Thyroid gland (tissue), 4 donors: ENCODE data around the gene RPTOR. TPM values are rescaled to one million over a fixed set of nuclear protein-coding genes. Genes with fewer than 3 reads are reported as not detected.

ENCODE experiments used
- DNase-seq, 2 donors: peaks; one replicate each; pipeline ENCODE4 v3.0.0-alpha.2; 2019
- H3K27ac ChIP-seq, 3 donors: fragments of 200-600 bp; sonication (generic); 1 replicate in 2 of 3; 2 replicates in 1 of 3; pipeline ENCODE4 v1.5.1; 2016 to 2019; ENCODE audit warnings: mild to moderate bottlenecking in 1 of 3, moderate library complexity in 1 of 3
- H3K27me3 ChIP-seq: fragments of 200-600 bp; sonication (generic); one replicate; pipeline ENCODE4 v1.5.1; 2019
- H3K36me3 ChIP-seq, 2 donors: fragments of 200-600 bp; sonication (generic); one replicate each; pipeline ENCODE4 v1.5.1; 2016 to 2019
- H3K4me1 ChIP-seq, 2 donors: fragments of 200-600 bp; sonication (generic); one replicate each; pipeline ENCODE4 v1.5.1; 2017 to 2019
- H3K4me3 ChIP-seq, 3 donors: fragments of 200-600 bp; sonication (generic); replicated peaks in 1 of 3; 1 replicate in 2 of 3; 2 replicates in 1 of 3; pipeline ENCODE4 v1.5.1; 2016; ENCODE audit warnings: mild to moderate bottlenecking in 1 of 3
- H3K9me3 ChIP-seq: fragments of 200-600 bp; sonication (generic); one replicate; pipeline ENCODE4 v1.5.1; 2017
- CTCF ChIP-seq, 6 experiments: fragments of 200-600 bp in 3 of 6; fragments of 450-650 bp in 3 of 6; sonication (generic) in 3 of 6; IDR thresholded peaks; one replicate each; pipeline ENCODE4 v1.5.1; 2016 to 2019; ENCODE audit warnings: antibody characterized with exemption in 6 of 6, mild to moderate bottlenecking in 2 of 6, inconsistent platforms in 1 of 6, moderate library complexity in 1 of 6
- POLR2A ChIP-seq, 2 donors: fragments of 450-650 bp; IDR thresholded peaks; one replicate each; pipeline ENCODE4 v1.6.1; 2017; ENCODE audit warnings: antibody characterized with exemption in 2 of 2, mild to moderate bottlenecking in 2 of 2, moderate library complexity in 1 of 2
- WGBS, 2 donors: methylation state at CpG; one replicate each; pipeline ENCODE4 v1.1.5; 2017; 5-methylcytosine and 5-hydroxymethylcytosine counted together
- intact Hi-C: fragments of 100-400 bp; cut with DNase I; formaldehyde crosslinking; loops from one replicate; pipeline ENCODE4 v1.15.1; 2023
- total RNA-seq, 4 donors: library from RNA; depleted of rRNA; stranded (reverse); fragments of >200 nt; gene quantifications; one replicate each; pipeline ENCODE4 v1.2.3, GENCODE V29; 2016

RPTOR gene
- total RNA-seq, 4 donors from 2014 or later, result 24.2 to 58.1 (median 34.5) TPM

- no peak for DNase-seq
- Histone ChIP-seq H3K27me3 (no peaks in the 10 kb centered on the region), H3K4me3 (no peak overlapping the region), H3K27ac (no peak overlapping the region), H3K36me3 (peaks cover 0 to 9% of the 10 kb centered on the region in 2 donors), H3K4me1 (peaks cover 0 to 21% of the 10 kb centered on the region in 2 donors), H3K9me3 (no peaks in the 10 kb centered on the region)
- TF ChIP-seq POLR2A (IDR thresholded peaks at IDR 0.05) (no peak), CTCF (IDR thresholded peaks at IDR 0.05) (no peak)
- intact Hi-C loops, result no loop called here
- WGBS, 2 donors, result 89 to 93% methylated on average over 21 of the region's 21 CpGs
Measured at GRCh38 chr17:80965606-80966005, 421.0 kb downstream of the RPTOR start.

- H3K4me1 ChIP-seq, result peaks cover 0 to 21% of the 10 kb centered on the region in 2 donors
- H3K4me3 ChIP-seq, result no peak overlapping the region
- WGBS, 2 donors, result 86% methylated on average over 4 to 15 of the region's 19 CpGs
- no peaks in the 10 kb centered on the region for H3K9me3 ChIP-seq
- intact Hi-C loops, result no loop called here
- no peaks in the 10 kb centered on the region for H3K27me3 ChIP-seq
- TF ChIP-seq CTCF (IDR thresholded peaks at IDR 0.05), result no peak
- no peak for TF ChIP-seq POLR2A (IDR thresholded peaks at IDR 0.05)
- no peak for DNase-seq
- H3K36me3 ChIP-seq, result peaks cover 0 to 9% of the 10 kb centered on the region in 2 donors
- no peak overlapping the region for H3K27ac ChIP-seq
Measured at GRCh38 chr17:80967404-80967872, 422.8 kb downstream of the RPTOR start.

GRCh38 chr17:80968602-80969029 lies 424.0 kb downstream of the RPTOR start:
- TF ChIP-seq CTCF (IDR thresholded peaks at IDR 0.05) (no peak), POLR2A (IDR thresholded peaks at IDR 0.05) (no peak)
- Histone ChIP-seq H3K4me3 (no peak overlapping the region), H3K4me1 (peaks cover 0 to 21% of the 10 kb centered on the region in 2 donors), H3K27me3 (no peaks in the 10 kb centered on the region), H3K27ac (no peak overlapping the region), H3K36me3 (peaks cover 0 to 9% of the 10 kb centered on the region in 2 donors), H3K9me3 (no peaks in the 10 kb centered on the region)
- no peak for DNase-seq
- WGBS, 2 donors, result 49 to 53% methylated on average over 11 to 14 of the region's 17 CpGs
- intact Hi-C loops, result no loop called here

GRCh38 chr17:80969030-80969673 lies 424.5 kb downstream of the RPTOR start:
- WGBS, 2 donors, result 74 to 79% methylated on average over 9 to 11 of the region's 20 CpGs
- Histone ChIP-seq H3K27ac (no peak overlapping the region), H3K27me3 (no peaks in the 10 kb centered on the region), H3K4me1 (peaks cover 0 to 21% of the 10 kb centered on the region in 2 donors), H3K36me3 (peaks cover 0 to 9% of the 10 kb centered on the region in 2 donors), H3K4me3 (no peak overlapping the region), H3K9me3 (no peaks in the 10 kb centered on the region)
- no peak for DNase-seq
- no peak for TF ChIP-seq CTCF (IDR thresholded peaks at IDR 0.05)
- TF ChIP-seq POLR2A (IDR thresholded peaks at IDR 0.05), result no peak
- intact Hi-C loops, result no loop called here

GRCh38 chr17:80969674-80970043 lies 425.0 kb downstream of the RPTOR start:
- WGBS, 2 donors, result 83 to 100% methylated on average over 1 to 6 of the region's 10 CpGs
- H3K36me3 ChIP-seq, result peaks cover 0 to 6% of the 10 kb centered on the region in 2 donors
- H3K27ac ChIP-seq, result no peak overlapping the region
- intact Hi-C loops, result no loop called here
- no peaks in the 10 kb centered on the region for H3K27me3 ChIP-seq
- no peak for TF ChIP-seq POLR2A (IDR thresholded peaks at IDR 0.05)
- TF ChIP-seq CTCF (IDR thresholded peaks at IDR 0.05), result no peak
- no peak for DNase-seq
- H3K9me3 ChIP-seq, result no peaks in the 10 kb centered on the region
- no peak overlapping the region for H3K4me3 ChIP-seq
- H3K4me1 ChIP-seq, result peaks cover 0 to 21% of the 10 kb centered on the region in 2 donors
